HepG2 (cell line): Measurements from ENCODE around the gene CNEP1R1. TPM values are rescaled to one million over a fixed set of nuclear protein-coding genes. Genes with fewer than 3 reads are reported as not detected.

Experiments
- MTA1 ChIP-seq: sonication (generic); formaldehyde crosslinking; IDR thresholded peaks from 2 replicates; pipeline ENCODE4 v1.4.0; 2020; ENCODE audit warnings: missing genetic modification reagents, mild to moderate bottlenecking, borderline replicate concordance
- PATZ1 ChIP-seq: sonication (generic); formaldehyde crosslinking; IDR thresholded peaks from 2 replicates; pipeline ENCODE4 v1.4.0; 2020; ENCODE audit warnings: missing genetic modification reagents
- PRDM10 ChIP-seq: sonication (generic); formaldehyde crosslinking; IDR thresholded peaks from 2 replicates; pipeline ENCODE4 v1.4.0; 2020; ENCODE audit warnings: low read depth, missing genetic modification reagents
- XBP1 ChIP-seq: sonication (generic); formaldehyde crosslinking; IDR thresholded peaks from 2 replicates; pipeline ENCODE4 v1.5.0; 2020; ENCODE audit warnings: missing genetic modification reagents
- ZNF562 ChIP-seq: sonication (generic); formaldehyde crosslinking; IDR thresholded peaks from 2 replicates; pipeline ENCODE4 v1.8.0; 2022; ENCODE audit warnings: missing genetic modification reagents, borderline replicate concordance
- ZNF687 ChIP-seq: sonication (generic); formaldehyde crosslinking; IDR thresholded peaks from 2 replicates; pipeline ENCODE4 v1.5.1; 2020; ENCODE audit warnings: mild to moderate bottlenecking, missing genetic modification reagents, moderate library complexity
- polyA plus RNA-seq, 8 experiments: library from polyadenylated mRNA; depleted of rRNA in 3 of 8; stranded (reverse) in 7 of 8; unstranded in 1 of 8; fragments of >200 nt; fragmentation: Illumina TruSeq in 4 of 8; extraction: Trizol in 4 of 8; gene quantifications; 2 replicates each; pipeline versions ENCODE4 v1.2.1 to v1.2.3, GENCODE V29; 2011 to 2016; ENCODE audit warnings: low read depth in 4 of 8, missing spikeins in 1 of 8, mixed read lengths in 1 of 8; ENCODE audit not compliant: insufficient read depth in 1 of 8
- total RNA-seq, 5 experiments: library from RNA; depleted of rRNA; stranded (reverse); fragments of >200 nt; fragmentation: Illumina TruSeq; extraction: Trizol; gene quantifications; 2 replicates each; pipeline ENCODE4 v1.2.3, GENCODE V29; 2016; ENCODE audit warnings: low read depth in 1 of 5
- TF ChIP-seq, protein P1 (sequence below), 2 experiments: sonication (generic) in 1 of 2; formaldehyde crosslinking in 1 of 2; IDR thresholded peaks; 2 replicates each; pipeline versions ENCODE4 v1.4.0 to v1.6.1; 2016 to 2020; ENCODE audit warnings: borderline replicate concordance in 1 of 2, low read depth in 1 of 2, mild to moderate bottlenecking in 1 of 2, missing genetic modification reagents in 1 of 2

The CNEP1R1 gene
- total and polyA plus RNA-seq, 2 of the 13 experiments (the other 11 are each of a cell fraction or from before 2014, with no cell fraction given), result 23.6 to 26.8 TPM

GRCh38 chr16:50067290-50067853, 42.3 kb downstream of the CNEP1R1 start (continued):
- TF ChIP-seq, protein P1, sequence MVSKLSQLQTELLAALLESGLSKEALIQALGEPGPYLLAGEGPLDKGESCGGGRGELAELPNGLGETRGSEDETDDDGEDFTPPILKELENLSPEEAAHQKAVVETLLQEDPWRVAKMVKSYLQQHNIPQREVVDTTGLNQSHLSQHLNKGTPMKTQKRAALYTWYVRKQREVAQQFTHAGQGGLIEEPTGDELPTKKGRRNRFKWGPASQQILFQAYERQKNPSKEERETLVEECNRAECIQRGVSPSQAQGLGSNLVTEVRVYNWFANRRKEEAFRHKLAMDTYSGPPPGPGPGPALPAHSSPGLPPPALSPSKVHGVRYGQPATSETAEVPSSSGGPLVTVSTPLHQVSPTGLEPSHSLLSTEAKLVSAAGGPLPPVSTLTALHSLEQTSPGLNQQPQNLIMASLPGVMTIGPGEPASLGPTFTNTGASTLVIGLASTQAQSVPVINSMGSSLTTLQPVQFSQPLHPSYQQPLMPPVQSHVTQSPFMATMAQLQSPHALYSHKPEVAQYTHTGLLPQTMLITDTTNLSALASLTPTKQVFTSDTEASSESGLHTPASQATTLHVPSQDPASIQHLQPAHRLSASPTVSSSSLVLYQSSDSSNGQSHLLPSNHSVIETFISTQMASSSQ (IDR thresholded peaks at IDR 0.05; ENCODE audit: low read depth), result no peak
- TF ChIP-seq, protein P1 (CRISPR knock-in tag; IDR thresholded peaks at IDR 0.05; ENCODE audit: borderline replicate concordance), result no peak
- no peak for TF ChIP-seq XBP1 (CRISPR knock-in tag)
- no peak for TF ChIP-seq ZNF687 (CRISPR knock-in tag)
- TF ChIP-seq MTA1, result no peak
- no peak for TF ChIP-seq PATZ1 (CRISPR knock-in tag)
- TF ChIP-seq ZNF562, result no peak
- TF ChIP-seq PRDM10 (CRISPR knock-in tag), result no peak
